Measurements from ENCODE around the gene CRIM1. TPM values are rescaled to one million over a fixed set of nuclear protein-coding genes. Genes with fewer than 3 reads are reported as not detected.

CRIM1 gene
- total RNA-seq, 1 experiment from 2014 or later, result 133 TPM

DNA sequence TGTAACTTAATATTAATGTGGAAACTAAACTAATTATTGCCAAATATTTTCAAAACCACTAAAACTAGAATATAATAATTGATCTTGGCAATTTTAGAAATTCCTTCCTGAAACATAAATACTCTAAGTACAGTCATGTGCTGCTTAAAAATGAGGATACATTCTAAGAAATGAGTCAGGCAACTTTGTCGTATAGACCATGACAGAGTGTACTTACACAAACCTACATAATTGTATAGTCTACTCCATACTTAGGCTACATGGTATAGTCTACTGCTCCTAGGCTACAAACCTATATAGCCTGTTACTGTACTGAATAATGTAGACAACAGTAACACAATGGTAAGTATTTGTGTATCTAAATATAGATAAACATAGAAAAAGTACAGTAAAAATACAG, 214.8 kb downstream of the CRIM1 start:
- H3K4me1 ChIP-seq (replicated peaks; ENCODE audit: insufficient read depth), result peaks cover 32% of the 10 kb centered on the region

DNA sequence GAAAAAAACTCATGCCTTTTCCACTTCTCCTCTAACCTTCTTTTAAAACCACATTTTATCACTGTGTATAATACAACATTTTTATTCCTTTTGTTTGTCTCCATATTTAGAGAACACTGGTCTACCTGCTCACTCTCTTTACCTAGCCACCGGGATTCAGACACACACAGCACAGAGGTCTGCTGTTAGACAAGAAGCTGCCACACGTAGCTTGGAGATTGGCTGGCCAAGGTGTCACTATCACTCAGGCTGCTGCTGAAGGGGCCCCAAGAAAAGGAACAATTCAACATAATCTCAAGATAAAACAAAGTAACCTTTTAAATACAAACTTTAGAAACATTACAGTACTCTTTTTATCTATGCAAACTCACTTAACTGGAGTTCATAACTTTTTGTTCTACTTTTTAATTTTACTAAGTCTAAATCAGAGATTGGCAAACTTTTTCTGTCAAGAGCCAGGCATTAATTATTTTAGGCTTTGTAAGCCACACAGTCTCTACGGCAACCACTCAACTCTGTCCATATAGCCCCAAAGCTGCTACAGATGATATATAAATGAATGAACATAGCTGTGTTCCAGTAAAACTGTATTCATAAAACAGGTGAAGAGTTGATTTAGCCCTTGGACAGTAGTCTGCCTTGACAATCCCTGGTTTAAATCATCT, 216.6 kb downstream of the CRIM1 start:
- TF ChIP-seq, protein P1, sequence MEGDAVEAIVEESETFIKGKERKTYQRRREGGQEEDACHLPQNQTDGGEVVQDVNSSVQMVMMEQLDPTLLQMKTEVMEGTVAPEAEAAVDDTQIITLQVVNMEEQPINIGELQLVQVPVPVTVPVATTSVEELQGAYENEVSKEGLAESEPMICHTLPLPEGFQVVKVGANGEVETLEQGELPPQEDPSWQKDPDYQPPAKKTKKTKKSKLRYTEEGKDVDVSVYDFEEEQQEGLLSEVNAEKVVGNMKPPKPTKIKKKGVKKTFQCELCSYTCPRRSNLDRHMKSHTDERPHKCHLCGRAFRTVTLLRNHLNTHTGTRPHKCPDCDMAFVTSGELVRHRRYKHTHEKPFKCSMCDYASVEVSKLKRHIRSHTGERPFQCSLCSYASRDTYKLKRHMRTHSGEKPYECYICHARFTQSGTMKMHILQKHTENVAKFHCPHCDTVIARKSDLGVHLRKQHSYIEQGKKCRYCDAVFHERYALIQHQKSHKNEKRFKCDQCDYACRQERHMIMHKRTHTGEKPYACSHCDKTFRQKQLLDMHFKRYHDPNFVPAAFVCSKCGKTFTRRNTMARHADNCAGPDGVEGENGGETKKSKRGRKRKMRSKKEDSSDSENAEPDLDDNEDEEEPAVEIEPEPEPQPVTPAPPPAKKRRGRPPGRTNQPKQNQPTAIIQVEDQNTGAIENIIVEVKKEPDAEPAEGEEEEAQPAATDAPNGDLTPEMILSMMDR (conservative IDR thresholded peaks at IDR 0.05), result no peak
- TF ChIP-seq EZH2 (IDR thresholded peaks at IDR 0.05; ENCODE audit: low read depth), result no peak
- Histone ChIP-seq H3K79me2 (ENCODE audit: low read depth) (peaks cover 6% of the 10 kb centered on the region; the same call in 1 of the 2 replicates), H3K36me3 (ENCODE audit: low read depth) (peaks cover 34% of the 10 kb centered on the region), H2AFZ (no peak overlapping the region), H3K4me2 (no peak overlapping the region), H3K4me1 (replicated peaks; ENCODE audit: insufficient read depth) (peaks cover 32% of the 10 kb centered on the region), H3F3A (ENCODE audit: insufficient read depth, low read depth) (peaks cover 13% of the 10 kb centered on the region; the same call in 1 of the 2 replicates), H3K4me3 (no peak overlapping the region), H4K20me1 (ENCODE audit: insufficient read depth) (no peaks in the 10 kb centered on the region), H3K9me3 (ENCODE audit: insufficient read depth, low read depth) (no peaks in the 10 kb centered on the region), H3K27me3 (ENCODE audit: insufficient read depth, low read depth) (no peaks in the 10 kb centered on the region), H3K27ac (no peak overlapping the region), H3K9me2 (ENCODE audit: insufficient read depth) (no peaks in the 10 kb centered on the region)
- BruUV-seq (replicated peaks), result no TSS peak
- ChIA-PET POLR2A (ENCODE audit: unreplicated experiment) (no interaction called here), CTCF (no interaction called here)
- DNase-seq, result no peak
- intact Hi-C loops (cut with micrococcal nuclease; ENCODE audit: unreplicated experiment), result no loop called here

More for the DNA sequence above, 214.8 kb downstream of the CRIM1 start:
- no peaks in the 10 kb centered on the region for H3K9me3 ChIP-seq (ENCODE audit: insufficient read depth, low read depth)
- no peaks in the 10 kb centered on the region for H3K9me2 ChIP-seq (ENCODE audit: insufficient read depth)
- CTCF ChIA-PET, result no interaction called here
- intact Hi-C loops (cut with micrococcal nuclease; ENCODE audit: unreplicated experiment), result no loop called here
- H3K36me3 ChIP-seq (ENCODE audit: low read depth), result peaks cover 34% of the 10 kb centered on the region
- H2AFZ ChIP-seq, result no peak overlapping the region
- peaks cover 13% of the 10 kb centered on the region; the same call in 1 of the 2 replicates for H3F3A ChIP-seq (ENCODE audit: insufficient read depth, low read depth)
- no peak for DNase-seq
- H3K4me3 ChIP-seq, result no peak overlapping the region
- POLR2A ChIA-PET (ENCODE audit: unreplicated experiment), result no interaction called here
- no peak overlapping the region for H3K27ac ChIP-seq
- no peak for TF ChIP-seq EZH2 (IDR thresholded peaks at IDR 0.05; ENCODE audit: low read depth)
- TF ChIP-seq, protein P1 (conservative IDR thresholded peaks at IDR 0.05), result no peak
- BruUV-seq (replicated peaks), result no TSS peak
- no peak overlapping the region for H3K4me2 ChIP-seq
- no peaks in the 10 kb centered on the region for H3K27me3 ChIP-seq (ENCODE audit: insufficient read depth, low read depth)
- H3K79me2 ChIP-seq (ENCODE audit: low read depth), result peaks cover 13% of the 10 kb centered on the region
- H4K20me1 ChIP-seq (ENCODE audit: insufficient read depth), result no peaks in the 10 kb centered on the region

DNA sequence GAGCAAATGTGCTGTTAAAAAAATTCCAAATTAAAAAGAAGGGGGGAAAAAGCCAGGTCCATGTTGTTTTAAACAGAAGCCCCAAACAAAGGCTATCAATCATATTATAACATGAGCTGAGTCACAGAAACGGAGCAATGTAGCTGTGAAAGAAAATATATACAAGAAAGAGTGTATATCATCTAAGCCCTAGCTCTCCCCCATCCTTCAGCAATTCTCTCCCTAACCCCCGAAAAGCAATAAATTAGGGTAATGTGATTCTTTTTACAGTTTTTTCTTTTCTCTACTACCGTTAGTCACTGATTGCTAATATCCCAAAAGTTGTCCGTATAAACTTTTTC, 217.1 kb downstream of the CRIM1 start:
- Histone ChIP-seq H4K20me1 (ENCODE audit: insufficient read depth) (no peaks in the 10 kb centered on the region), H2AFZ (no peak overlapping the region), H3K4me1 (replicated peaks; ENCODE audit: insufficient read depth) (peaks cover 31% of the 10 kb centered on the region), H3K36me3 (ENCODE audit: low read depth) (peaks cover 39% of the 10 kb centered on the region), H3K79me2 (ENCODE audit: low read depth) (peaks cover 6% of the 10 kb centered on the region; the same call in 1 of the 2 replicates), H3K4me3 (no peak overlapping the region), H3K9me2 (ENCODE audit: insufficient read depth) (no peaks in the 10 kb centered on the region), H3K27ac (no peak overlapping the region), H3K4me2 (no peak overlapping the region), H3K27me3 (ENCODE audit: insufficient read depth, low read depth) (no peaks in the 10 kb centered on the region), H3F3A (ENCODE audit: insufficient read depth, low read depth) (peaks cover 13% of the 10 kb centered on the region; the same call in 1 of the 2 replicates), H3K9me3 (ENCODE audit: insufficient read depth, low read depth) (no peaks in the 10 kb centered on the region)
- ChIA-PET POLR2A (ENCODE audit: unreplicated experiment) (no interaction called here), CTCF (no interaction called here)
- intact Hi-C loops (cut with micrococcal nuclease; ENCODE audit: unreplicated experiment), result no loop called here
- no peak for DNase-seq
- BruUV-seq (replicated peaks), result no TSS peak
- TF ChIP-seq, protein P1 (conservative IDR thresholded peaks at IDR 0.05), result no peak
- TF ChIP-seq EZH2 (IDR thresholded peaks at IDR 0.05; ENCODE audit: low read depth), result no peak

Measured in PC-9 (cell line).